HEK293 (cell line): ENCODE results near the gene YPEL1.

Source experiments
- CTCF ChIA-PET: fragments of 350-600 bp; formaldehyde crosslinking; extraction: SDS; loops from one replicate; lab custom pipeline; 2021; ENCODE audit warnings: antibody characterized with exemption; lab: Yijun Ruan, JAX
- POLR2A ChIA-PET: fragments of 300-600 bp; formaldehyde crosslinking; extraction: SDS; loops from one replicate; lab custom pipeline; 2020; ENCODE audit warnings: antibody characterized with exemption, inconsistent platforms; lab: Yijun Ruan, JAX
- H3K27ac ChIP-seq: fragments of 200-500 bp; sonication (Bioruptor generic); 2 replicates; pipeline ENCODE4 v1.5.1; 2014; ENCODE audit warnings: low read depth, low read length, control low read depth, inconsistent platforms; ENCODE audit errors: extremely low read depth
- H3K36me3 ChIP-seq, 2 experiments: fragments of 200-500 bp in 1 of 2; sonication (Bioruptor generic) in 1 of 2; 1 replicate in 1 of 2; 2 replicates in 1 of 2; pipeline ENCODE4 v1.5.1; 2014 to 2017; ENCODE audit warnings: inconsistent platforms in 2 of 2, low read length in 2 of 2; ENCODE audit not compliant: control insufficient read depth in 2 of 2, insufficient read depth in 1 of 2
- H3K4me1 ChIP-seq: fragments of 200-500 bp; sonication (Bioruptor generic); 2 replicates; pipeline ENCODE4 v1.5.1; 2014; ENCODE audit warnings: mild to moderate bottlenecking, low read length, inconsistent platforms; ENCODE audit not compliant: control insufficient read depth, insufficient read depth
- H3K4me3 ChIP-seq: 2 replicates; pipeline ENCODE4 v1.5.1; 2011; ENCODE audit warnings: low read depth, mild to moderate bottlenecking, control low read depth, low read length, moderate library complexity
- H3K9me3 ChIP-seq: fragments of 200-500 bp; sonication (Bioruptor generic); 2 replicates; pipeline ENCODE4 v1.5.1; 2014; ENCODE audit warnings: low read depth, low read length, inconsistent platforms; ENCODE audit not compliant: control insufficient read depth, insufficient read depth
- CTCF ChIP-seq: fragments of 450-650 bp; formaldehyde crosslinking; IDR thresholded peaks from 2 replicates; pipeline ENCODE4 v1.5.1; 2016; ENCODE audit warnings: missing biosample characterization, missing genetic modification characterization
- GFI1B ChIP-seq: fragments of 450-650 bp; formaldehyde crosslinking; IDR thresholded peaks from 2 replicates; pipeline ENCODE4 v1.5.1; 2016; ENCODE audit warnings: missing biosample characterization, missing genetic modification characterization
- GLI2 ChIP-seq: fragments of 450-650 bp; formaldehyde crosslinking; IDR thresholded peaks from 2 replicates; pipeline ENCODE4; 2017; ENCODE audit warnings: missing biosample characterization, missing genetic modification characterization, low read depth, borderline replicate concordance
- KLF1 ChIP-seq: fragments of 450-650 bp; formaldehyde crosslinking; IDR thresholded peaks from 2 replicates; pipeline ENCODE4 v1.5.1; 2016; ENCODE audit warnings: missing biosample characterization, missing genetic modification characterization
- KLF8 ChIP-seq: fragments of 450-650 bp; formaldehyde crosslinking; IDR thresholded peaks from 2 replicates; pipeline ENCODE4 v1.5.1; 2016; ENCODE audit warnings: missing biosample characterization, missing genetic modification characterization
- PBX3 ChIP-seq: sonication (generic); formaldehyde crosslinking; IDR thresholded peaks from 2 replicates; pipeline ENCODE4 v1.8.1; 2022; ENCODE audit warnings: mild to moderate bottlenecking, moderate library complexity, missing genetic modification reagents
- RBAK ChIP-seq: fragments of 450-650 bp; formaldehyde crosslinking; IDR thresholded peaks from 2 replicates; pipeline ENCODE4 v1.5.1; 2016; ENCODE audit warnings: missing biosample characterization, missing genetic modification characterization
- SALL2 ChIP-seq: fragments of 450-650 bp; formaldehyde crosslinking; IDR thresholded peaks from 2 replicates; pipeline ENCODE4 v1.5.0; 2017; ENCODE audit warnings: missing biosample characterization, mild to moderate bottlenecking, missing genetic modification characterization, borderline replicate concordance
- SCRT1 ChIP-seq: fragments of 450-650 bp; formaldehyde crosslinking; IDR thresholded peaks from 2 replicates; pipeline ENCODE4 v1.5.1; 2016; ENCODE audit warnings: missing biosample characterization, missing genetic modification characterization, borderline replicate concordance
- ZBTB11 ChIP-seq: fragments of 450-650 bp; formaldehyde crosslinking; conservative IDR thresholded peaks from 2 replicates; pipeline ENCODE4 v1.5.1; 2016; ENCODE audit warnings: low read depth, missing biosample characterization, missing genetic modification characterization
- ZBTB17 ChIP-seq: fragments of 450-650 bp; formaldehyde crosslinking; IDR thresholded peaks from 2 replicates; pipeline ENCODE4 v1.5.1; 2016; ENCODE audit warnings: missing biosample characterization, missing genetic modification characterization
- ZBTB7A ChIP-seq: fragments of 450-650 bp; formaldehyde crosslinking; IDR thresholded peaks from 2 replicates; pipeline ENCODE4 v1.5.1; 2016; ENCODE audit warnings: low read depth, missing biosample characterization, missing genetic modification characterization
- ZFP37 ChIP-seq: fragments of 450-650 bp; formaldehyde crosslinking; IDR thresholded peaks from 2 replicates; pipeline ENCODE4 v1.5.1; 2016; ENCODE audit warnings: missing biosample characterization, missing genetic modification characterization
- ZNF114 ChIP-seq: fragments of 450-650 bp; formaldehyde crosslinking; IDR thresholded peaks from 2 replicates; pipeline ENCODE4 v1.5.0; 2017; ENCODE audit warnings: missing biosample characterization, missing genetic modification characterization
- ZNF202 ChIP-seq: fragments of 450-650 bp; formaldehyde crosslinking; IDR thresholded peaks from 2 replicates; pipeline ENCODE4 v1.5.1; 2016; ENCODE audit warnings: missing biosample characterization, missing genetic modification characterization, borderline replicate concordance
- ZNF214 ChIP-seq: fragments of 450-650 bp; formaldehyde crosslinking; IDR thresholded peaks from 2 replicates; pipeline ENCODE4 v1.5.1; 2017; ENCODE audit warnings: missing biosample characterization, mild to moderate bottlenecking, missing genetic modification characterization, borderline replicate concordance
- ZNF248 ChIP-seq: fragments of 450-650 bp; formaldehyde crosslinking; IDR thresholded peaks from 2 replicates; pipeline ENCODE4 v1.5.1; 2017; ENCODE audit warnings: missing biosample characterization, missing genetic modification characterization
- ZNF280C ChIP-seq: fragments of 450-650 bp; formaldehyde crosslinking; IDR thresholded peaks from 2 replicates; pipeline ENCODE4 v1.5.1; 2016; ENCODE audit warnings: missing biosample characterization, missing genetic modification characterization
- ZNF292 ChIP-seq: fragments of 450-650 bp; formaldehyde crosslinking; IDR thresholded peaks from 2 replicates; pipeline ENCODE4 v1.5.1; 2016; ENCODE audit warnings: low read depth, missing biosample characterization, missing genetic modification characterization, borderline replicate concordance
- ZNF335 ChIP-seq: fragments of 450-650 bp; formaldehyde crosslinking; conservative IDR thresholded peaks from 2 replicates; pipeline ENCODE4 v1.5.1; 2016; ENCODE audit warnings: missing biosample characterization, missing genetic modification characterization
- ZNF510 ChIP-seq: fragments of 450-650 bp; formaldehyde crosslinking; IDR thresholded peaks from 2 replicates; pipeline ENCODE4 v1.5.1; 2018; ENCODE audit warnings: mild to moderate bottlenecking, missing genetic modification characterization, missing biosample characterization; ENCODE audit not compliant: insufficient replicate concordance
- ZNF513 ChIP-seq: fragments of 450-650 bp; IDR thresholded peaks from 2 replicates; pipeline ENCODE4 v1.5.1; 2018; ENCODE audit warnings: missing biosample characterization, missing genetic modification characterization
- ZSCAN5A ChIP-seq: fragments of 450-650 bp; formaldehyde crosslinking; IDR thresholded peaks from 2 replicates; pipeline ENCODE4 v1.5.1; 2016; ENCODE audit warnings: missing biosample characterization, missing genetic modification characterization

The YPEL1 gene

GRCh38 chr22:21696115-21696514, 39.5 kb downstream of the YPEL1 start:
- Histone ChIP-seq H3K4me1 (no peaks in the 10 kb centered on the region), H3K27ac (no peak overlapping the region), H3K36me3 (peaks cover 0 to 65% of the 10 kb centered on the region in 2 experiments; a peak in 1 of 3 replicates), H3K4me3 (no peak overlapping the region), H3K9me3 (no peaks in the 10 kb centered on the region)
- POLR2A ChIA-PET: no interaction called here
- no peak for TF ChIP-seq ZBTB7A (tag by site-specific recombination)
- TF ChIP-seq ZNF280C: no peak
- TF ChIP-seq RBAK (tag by site-specific recombination): no peak
- no peak for TF ChIP-seq ZNF513 (tag by site-specific recombination)
- TF ChIP-seq ZNF248 (tag by site-specific recombination): no peak
- TF ChIP-seq ZNF335 (tag by site-specific recombination): no peak
- TF ChIP-seq PBX3 (CRISPR knock-in tag): no peak
- no peak for TF ChIP-seq ZNF510 (tag by site-specific recombination)
- no peak for TF ChIP-seq SALL2
- CTCF ChIA-PET: interaction anchor here (0.7 kb wide), 1 partner anchor 78 kb away, joined by 3 read pairs; no protein-coding TSS in a partner anchor

GRCh38 chr22:21695430-21696085, 40.0 kb downstream of the YPEL1 start:
- H3K36me3 ChIP-seq: peaks cover 0 to 66% of the 10 kb centered on the region in 2 experiments; a peak in 2 of 3 replicates
- ChIA-PET CTCF (interaction anchor here (0.7 kb wide), 1 partner anchor 79 kb away, joined by 3 read pairs; no protein-coding TSS in a partner anchor), POLR2A (no interaction called here)
- no peak for TF ChIP-seq ZNF214 (tag by site-specific recombination)
- no peak for TF ChIP-seq ZNF114 (tag by site-specific recombination)
- no peak for TF ChIP-seq GLI2 (tag by site-specific recombination)
- TF ChIP-seq ZBTB17 (tag by site-specific recombination): no peak
- no peak for TF ChIP-seq ZNF292 (tag by site-specific recombination)
- TF ChIP-seq KLF1: no peak
- no peak for TF ChIP-seq ZBTB11 (tag by site-specific recombination)
- TF ChIP-seq CTCF (tag by site-specific recombination): no peak
- no peak for TF ChIP-seq ZFP37 (tag by site-specific recombination)
- TF ChIP-seq KLF8 (tag by site-specific recombination): no peak
- TF ChIP-seq ZNF202 (tag by site-specific recombination): no peak
- TF ChIP-seq SCRT1 (tag by site-specific recombination): peak; percentile 55; the same call in 1 of the 2 replicates
- TF ChIP-seq GFI1B (tag by site-specific recombination): no peak
- TF ChIP-seq ZSCAN5A: no peak

More at GRCh38 chr22:21695430-21696085, 40.0 kb downstream of the YPEL1 start:
- no peaks in the 10 kb centered on the region for H3K9me3 ChIP-seq
- H3K4me1 ChIP-seq: no peaks in the 10 kb centered on the region
- H3K4me3 ChIP-seq: no peak overlapping the region
- H3K27ac ChIP-seq: no peak overlapping the region
